Measurements from ENCODE around the gene NES.

NES gene

GRCh38 chr1:156624814-156625435, 52.3 kb downstream of the NES start:
- in situ Hi-C loops (cut with MboI; ENCODE audit: low sequenced_read_pairs): no loop called here

- in situ Hi-C loops (cut with MboI; ENCODE audit: low sequenced_read_pairs): no loop called here
These were observed 53.0 kb downstream of the NES start for GRCh38 chr1:156623946-156624813.

GRCh38 chr1:156622581-156623297, 54.5 kb downstream of the NES start:
- in situ Hi-C loops (cut with MboI; ENCODE audit: low sequenced_read_pairs): no loop called here

- in situ Hi-C loops (cut with MboI; ENCODE audit: low sequenced_read_pairs): no loop called here
These were observed 57.6 kb downstream of the NES start for GRCh38 chr1:156619582-156619955.

- in situ Hi-C loops (cut with MboI; ENCODE audit: low sequenced_read_pairs): no loop called here
These were observed 58.2 kb downstream of the NES start, which contains the start of gene HAPLN2 for GRCh38 chr1:156618853-156619581. Gene HAPLN2 (plus strand): TSS chr1:156619415. CDS start chr1:156623491, 4,076 bp downstream.

Data from HL-60/S4 treated with phorbol 12-myristate 13-acetate at 8.2 ng/mL for 4 days and 3 days (cell line).